Upper lobe of right lung (tissue), 1 donor: ENCODE data around the gene N4BP2L2. TPM values are rescaled to one million over a fixed set of nuclear protein-coding genes. Genes with fewer than 3 reads are reported as not detected.

Experiments used
- ATAC-seq: fragments of 200-7000 bp; cut with Tn5 transposase; one replicate; pipeline ENCODE4 v1.9.1; 2020; ENCODE audit warnings: mild to moderate bottlenecking, moderate library complexity
- DNase-seq: peaks from one replicate; pipeline ENCODE4 v3.0.0-alpha.2; 2020
- H3K27ac ChIP-seq: fragments of 200-600 bp; one replicate; pipeline ENCODE4 v1.8.0; 2022
- H3K27me3 ChIP-seq: fragments of 200-600 bp; one replicate; pipeline ENCODE4 v1.8.0; 2022; ENCODE audit warnings: mild to moderate bottlenecking
- H3K36me3 ChIP-seq: fragments of 200-600 bp; one replicate; pipeline ENCODE4 v1.8.0; 2022
- H3K4me1 ChIP-seq: fragments of 200-600 bp; one replicate; pipeline ENCODE4 v1.8.0; 2022
- H3K4me3 ChIP-seq: fragments of 200-600 bp; one replicate; pipeline ENCODE4 v1.8.0; 2022; ENCODE audit warnings: mild to moderate bottlenecking
- H3K9me3 ChIP-seq: fragments of 200-600 bp; one replicate; pipeline ENCODE4 v1.8.0; 2022
- intact Hi-C: fragments of 100-400 bp; cut with DNase I; formaldehyde crosslinking; loops from one replicate; pipeline ENCODE4 v1.11.0; 2022
- total RNA-seq: library from RNA; stranded (reverse); fragmentation: NEBNext Ultra II Directional; extraction: Animal tissue kit (Norgen Biotek cat#: 25700); gene quantifications from one replicate; pipeline ENCODE4 v1.2.1, GENCODE V29; 2021
- TF ChIP-seq, protein P1 (sequence below): fragments of 200-600 bp; IDR thresholded peaks from one replicate; pipeline ENCODE4 v1.8.0; 2022; ENCODE audit warnings: antibody characterized with exemption
- donor health status: DM: no; HTN: yes; CAD: no; lungs with severe emphysema.

The N4BP2L2 gene
- total RNA-seq, 1 donor from 2014 or later, result 168 TPM

DNA sequence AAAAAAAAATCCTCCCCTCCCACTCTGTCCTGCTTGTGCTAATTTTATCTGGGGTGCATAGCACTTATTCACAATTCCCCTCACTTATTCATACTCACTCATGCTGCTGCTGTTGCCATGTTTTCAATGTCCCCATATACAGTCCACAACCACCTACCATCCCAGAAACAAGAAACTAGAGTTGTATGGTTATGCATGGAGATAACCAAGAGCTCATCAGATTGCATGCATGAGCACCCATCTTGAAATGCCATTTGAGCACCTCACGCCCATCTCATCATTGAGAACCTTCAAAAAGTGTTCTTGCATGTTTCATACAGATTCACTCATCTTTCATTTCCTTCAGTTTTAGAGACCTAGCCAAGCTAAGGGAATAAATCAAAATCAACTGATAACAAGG lies 15.1 kb upstream of the N4BP2L2 start:
- H3K9me3 ChIP-seq, result no peaks in the 10 kb centered on the region
- intact Hi-C loops, result no loop called here
- no peak overlapping the region for H3K4me3 ChIP-seq
- no peaks in the 10 kb centered on the region for H3K4me1 ChIP-seq
- ATAC-seq, result no peak
- no peak overlapping the region for H3K27ac ChIP-seq
- DNase-seq, result no peak
- TF ChIP-seq, protein P1, sequence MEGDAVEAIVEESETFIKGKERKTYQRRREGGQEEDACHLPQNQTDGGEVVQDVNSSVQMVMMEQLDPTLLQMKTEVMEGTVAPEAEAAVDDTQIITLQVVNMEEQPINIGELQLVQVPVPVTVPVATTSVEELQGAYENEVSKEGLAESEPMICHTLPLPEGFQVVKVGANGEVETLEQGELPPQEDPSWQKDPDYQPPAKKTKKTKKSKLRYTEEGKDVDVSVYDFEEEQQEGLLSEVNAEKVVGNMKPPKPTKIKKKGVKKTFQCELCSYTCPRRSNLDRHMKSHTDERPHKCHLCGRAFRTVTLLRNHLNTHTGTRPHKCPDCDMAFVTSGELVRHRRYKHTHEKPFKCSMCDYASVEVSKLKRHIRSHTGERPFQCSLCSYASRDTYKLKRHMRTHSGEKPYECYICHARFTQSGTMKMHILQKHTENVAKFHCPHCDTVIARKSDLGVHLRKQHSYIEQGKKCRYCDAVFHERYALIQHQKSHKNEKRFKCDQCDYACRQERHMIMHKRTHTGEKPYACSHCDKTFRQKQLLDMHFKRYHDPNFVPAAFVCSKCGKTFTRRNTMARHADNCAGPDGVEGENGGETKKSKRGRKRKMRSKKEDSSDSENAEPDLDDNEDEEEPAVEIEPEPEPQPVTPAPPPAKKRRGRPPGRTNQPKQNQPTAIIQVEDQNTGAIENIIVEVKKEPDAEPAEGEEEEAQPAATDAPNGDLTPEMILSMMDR, result no peak
- no peaks in the 10 kb centered on the region for H3K36me3 ChIP-seq
- no peaks in the 10 kb centered on the region for H3K27me3 ChIP-seq

DNA sequence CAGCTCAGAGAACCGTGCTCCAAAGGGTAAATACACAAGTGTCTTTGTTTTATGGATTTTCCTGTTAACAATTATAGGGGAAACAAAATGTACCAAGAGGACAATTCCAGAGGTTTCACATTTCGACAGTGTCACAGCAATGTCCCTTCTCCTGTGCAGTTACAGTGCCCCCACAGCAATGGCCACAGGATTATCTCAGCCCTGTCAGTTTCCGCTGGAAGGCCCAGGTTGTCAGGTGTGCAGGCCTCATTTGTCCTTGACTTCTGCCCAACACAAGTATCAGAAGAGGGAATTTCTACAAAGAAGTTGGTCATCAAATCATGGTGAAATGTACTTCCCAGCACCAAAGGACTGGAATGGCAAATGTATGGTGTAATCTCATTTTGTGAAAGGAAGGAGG lies 11.2 kb upstream of the N4BP2L2 start:
- ATAC-seq, result no peak

DNA sequence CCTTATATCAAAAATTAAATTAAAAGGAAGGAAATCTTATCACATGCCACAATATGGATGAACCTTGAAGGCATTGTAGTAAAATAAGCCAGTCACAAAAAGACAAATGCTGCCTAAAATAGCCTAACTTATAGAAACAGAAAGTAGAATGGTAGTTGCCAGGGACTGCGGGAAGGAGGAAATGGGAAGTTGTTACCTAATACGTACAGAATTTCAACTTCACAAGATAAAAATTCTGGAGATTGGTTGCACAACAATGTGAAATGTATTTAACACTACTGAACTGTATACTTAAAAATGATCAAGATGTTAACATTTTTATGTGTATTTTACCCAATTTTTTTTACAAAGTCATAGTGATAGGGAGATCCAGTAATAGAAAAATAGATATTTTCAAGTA lies 10.2 kb upstream of the N4BP2L2 start:
- Histone ChIP-seq H3K27me3 (no peaks in the 10 kb centered on the region), H3K4me1 (no peaks in the 10 kb centered on the region), H3K27ac (peak overlapping the region; percentile 18), H3K36me3 (no peaks in the 10 kb centered on the region), H3K4me3 (no peak overlapping the region), H3K9me3 (no peaks in the 10 kb centered on the region)
- TF ChIP-seq, protein P1, result no peak
- ATAC-seq (peak; percentile 54), DNase-seq (no peak)
- intact Hi-C loops, result no loop called here

More for the DNA sequence above, 11.2 kb upstream of the N4BP2L2 start:
- no peak overlapping the region for H3K4me3 ChIP-seq
- no peaks in the 10 kb centered on the region for H3K9me3 ChIP-seq
- DNase-seq, result no peak
- TF ChIP-seq, protein P1, result no peak
- H3K27ac ChIP-seq, result no peak overlapping the region
- H3K4me1 ChIP-seq, result no peaks in the 10 kb centered on the region
- H3K27me3 ChIP-seq, result no peaks in the 10 kb centered on the region
- H3K36me3 ChIP-seq, result no peaks in the 10 kb centered on the region
- intact Hi-C loops, result no loop called here

DNA sequence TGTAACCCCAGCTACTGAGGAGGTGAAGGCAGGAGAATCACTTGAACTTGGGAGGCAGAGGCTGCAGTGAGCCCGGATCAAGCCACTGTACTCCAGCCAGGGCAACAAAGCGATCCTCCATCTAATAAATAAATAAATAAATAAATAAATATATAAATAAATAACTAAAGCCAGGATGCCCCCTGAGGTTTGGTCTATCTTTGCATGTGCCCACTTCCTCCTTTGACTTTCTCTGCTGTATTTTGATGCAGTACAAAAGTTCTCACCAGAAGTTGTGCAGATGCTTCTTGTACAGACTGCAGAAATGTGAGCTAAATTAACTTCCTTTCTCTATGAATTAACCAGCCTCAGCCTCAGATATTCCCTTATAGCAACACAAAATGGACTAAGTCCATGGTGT lies 6.5 kb upstream of the N4BP2L2 start:
- Histone ChIP-seq H3K27me3 (no peaks in the 10 kb centered on the region), H3K4me3 (no peak overlapping the region), H3K4me1 (no peaks in the 10 kb centered on the region), H3K9me3 (no peaks in the 10 kb centered on the region), H3K27ac (no peak overlapping the region), H3K36me3 (no peaks in the 10 kb centered on the region)
- ATAC-seq (no peak), DNase-seq (no peak)
- TF ChIP-seq, protein P1, result no peak
- intact Hi-C loops, result no loop called here

DNA sequence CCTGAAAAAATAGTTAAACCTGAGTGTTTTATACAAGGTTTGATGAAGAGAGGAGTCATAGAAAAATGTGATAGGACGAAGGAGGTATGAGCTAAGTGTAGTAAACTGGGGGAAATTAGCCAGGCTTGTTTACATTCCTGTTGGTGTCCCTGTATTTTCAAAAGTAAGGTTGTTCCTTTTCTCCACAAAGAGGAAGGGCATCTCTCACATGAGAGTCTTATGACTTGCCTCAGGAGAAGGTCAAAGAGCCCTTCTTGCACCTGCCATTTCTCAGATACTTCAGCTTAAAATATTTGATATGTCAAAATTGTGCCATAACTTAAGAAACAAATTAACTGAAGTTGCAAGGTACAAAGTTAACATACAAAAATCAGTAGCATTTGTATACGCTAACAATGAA lies 3.6 kb upstream of the N4BP2L2 start:
- TF ChIP-seq, protein P1, result no peak
- Histone ChIP-seq H3K27ac (no peak overlapping the region), H3K36me3 (no peaks in the 10 kb centered on the region), H3K9me3 (no peaks in the 10 kb centered on the region), H3K4me3 (no peak overlapping the region), H3K4me1 (peaks cover 5% of the 10 kb centered on the region), H3K27me3 (no peaks in the 10 kb centered on the region)
- ATAC-seq, result no peak
- intact Hi-C loops, result no loop called here
- no peak for DNase-seq

DNA sequence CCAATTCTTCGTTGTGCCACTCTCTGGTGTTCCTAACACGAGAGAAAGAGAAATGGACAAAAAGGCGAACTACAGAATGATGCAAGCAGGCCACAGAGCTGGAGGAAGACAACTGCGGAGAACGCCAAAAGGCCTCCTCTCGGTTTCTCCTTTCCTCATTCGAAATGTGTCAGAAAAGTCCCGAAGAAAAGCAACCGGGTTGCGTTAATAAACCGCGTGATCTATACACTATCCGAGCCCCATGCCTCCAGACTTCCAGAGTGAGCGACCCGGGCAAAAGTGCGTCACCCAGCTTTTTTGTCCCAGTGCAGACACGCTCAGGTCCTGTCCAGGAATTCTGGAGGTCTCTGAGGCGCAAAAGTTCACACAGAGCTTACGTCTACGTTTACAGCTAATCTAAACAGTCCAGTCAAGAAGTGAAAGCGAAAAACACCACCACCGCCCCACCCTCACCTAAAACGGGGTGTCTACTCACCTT lies 413 bp downstream of the N4BP2L2 start:
- intact Hi-C loops, result no loop called here
- H3K27me3 ChIP-seq, result no peaks in the 10 kb centered on the region
- DNase-seq (peak; percentile 71), ATAC-seq (peak; percentile 75)
- TF ChIP-seq, protein P1, result no peak
- no peaks in the 10 kb centered on the region for H3K9me3 ChIP-seq
- H3K36me3 ChIP-seq, result peaks cover 32% of the 10 kb centered on the region
- peak overlapping the region; percentile 93 for H3K27ac ChIP-seq
- peaks cover 41% of the 10 kb centered on the region for H3K4me1 ChIP-seq
- H3K4me3 ChIP-seq, result peak overlapping the region; percentile 87
